Activated CD4-positive, alpha-beta T cell treated with anti-CD3 and anti-CD28 coated beads, Interleukin-10, Interleukin-2, amounts not matched to agents 100 ng/mL and 50 ng/mL, durations not matched to agents 16 hours and 8 hours (primary cell): Measurements from ENCODE around the gene GABRG2.

Experiments used
- DNase-seq: peaks from one replicate; pipeline ENCODE4 v3.0.0-alpha.2; 2020

Gene GABRG2

GRCh38 chr5:162196351-162196750 is 128.8 kb downstream of the GABRG2 start:
- DNase-seq = no peak

- DNase-seq = no peak
These were observed 134.8 kb downstream of the GABRG2 start for GRCh38 chr5:162202285-162202880.
